Prostate gland (tissue), 2 donors: ENCODE measurements around the gene TEX38. TPM values are rescaled to one million over a fixed set of nuclear protein-coding genes. Genes with fewer than 3 reads are reported as not detected.
A peak's percentile ranks its signal among the peaks of the same experiment; 100 is the strongest.

Source experiments
- DNase-seq: peaks from one replicate; pipeline ENCODE4 v3.0.0-alpha.2; 2019; ENCODE audit warnings: low spot score
- H3K27ac ChIP-seq, 2 donors: fragments of 200-600 bp; sonication (generic); 2 replicates each; pipeline ENCODE4 v1.5.1; 2017 to 2019
- H3K27me3 ChIP-seq: fragments of 200-600 bp; sonication (generic); replicated peaks from 2 replicates; pipeline ENCODE4 v1.5.1; 2019; ENCODE audit not compliant: insufficient read depth
- H3K36me3 ChIP-seq, 2 donors: fragments of 200-600 bp; sonication (generic); 1 replicate in 1 of 2; 2 replicates in 1 of 2; pipeline versions ENCODE4 v1.5.1 to v1.8.1; 2017 to 2019
- H3K4me1 ChIP-seq: fragments of 200-600 bp; sonication (generic); replicated peaks from 2 replicates; pipeline ENCODE4 v1.5.1; 2019
- H3K4me3 ChIP-seq, 2 donors: fragments of 200-600 bp; sonication (generic); 2 replicates each; pipeline ENCODE4 v1.5.1; 2017 to 2019
- H3K9me3 ChIP-seq: fragments of 200-600 bp; sonication (generic); 2 replicates; pipeline ENCODE4 v1.5.1; 2017
- POLR2A ChIP-seq: fragments of 450-650 bp; IDR thresholded peaks from one replicate; pipeline ENCODE4 v1.6.1; 2016; ENCODE audit warnings: antibody characterized with exemption, mild to moderate bottlenecking
- POLR2AphosphoS5 ChIP-seq: sonication (generic); formaldehyde crosslinking; IDR thresholded peaks from one replicate; pipeline ENCODE4 v1.6.1; 2017; ENCODE audit warnings: antibody characterized with exemption
- WGBS: methylation state at CpG from one replicate; pipeline ENCODE4 v1.1.5; 2018; 5-methylcytosine and 5-hydroxymethylcytosine counted together
- intact Hi-C: fragments of 100-400 bp; cut with DNase I; formaldehyde crosslinking; loops from one replicate; pipeline ENCODE4 v1.14.2; 2022
- total RNA-seq, 2 donors: library from RNA; depleted of rRNA; stranded (reverse); fragments of >200 nt; gene quantifications; one replicate each; pipeline ENCODE4 v1.1.0, GENCODE V29; 2016
- TF ChIP-seq, protein P1 (sequence below), 4 experiments: fragments of 200-600 bp in 2 of 4; fragments of 450-650 bp in 2 of 4; sonication (generic) in 2 of 4; IDR thresholded peaks; 1 replicate in 3 of 4; 2 replicates in 1 of 4; pipeline ENCODE4 v1.5.1; 2016 to 2019; ENCODE audit warnings: antibody characterized with exemption in 4 of 4, mild to moderate bottlenecking in 2 of 4, moderate library complexity in 2 of 4

The TEX38 gene
- total RNA-seq, 2 donors from 2014 or later: 30.6 TPM; not detected in 1

GRCh38 chr1:46681333-46682034, 9.8 kb downstream of the TEX38 start:
- TF ChIP-seq POLR2AphosphoS5 (peak; percentile 53), POLR2A (no peak)
- intact Hi-C loops: no loop called here
- H3K9me3 ChIP-seq: no peaks in the 10 kb centered on the region
- H3K4me1 ChIP-seq: peaks cover 2% of the 10 kb centered on the region
- WGBS: 50% methylated on average over 1 of the region's 1 CpG
- H3K4me3 ChIP-seq: no peak overlapping the region
- DNase-seq: no peak
- H3K36me3 ChIP-seq: no peaks in the 10 kb centered on the region
- no peak overlapping the region for H3K27ac ChIP-seq
- no peaks in the 10 kb centered on the region for H3K27me3 ChIP-seq

DNA sequence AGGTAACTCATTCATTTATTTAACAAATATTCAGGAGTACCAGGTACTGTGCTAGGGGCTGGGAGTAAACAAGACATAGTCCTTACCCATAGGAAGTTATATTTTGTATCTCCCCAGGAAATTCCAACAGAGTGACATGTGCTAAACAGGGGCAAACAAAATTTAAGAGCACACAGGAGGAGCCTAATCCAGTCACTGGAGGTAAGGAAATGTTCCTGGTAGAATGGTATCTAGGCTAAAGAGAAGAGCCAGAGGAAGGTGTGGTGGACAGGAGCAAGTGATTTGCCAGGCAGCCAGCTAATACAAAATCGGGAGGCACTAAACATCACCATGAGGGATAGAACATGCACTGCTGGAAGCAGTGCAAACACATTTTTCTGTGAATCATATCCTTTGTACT, 10.4 kb downstream of the TEX38 start:
- Histone ChIP-seq H3K4me1 (peaks cover 7% of the 10 kb centered on the region), H3K27ac (no peak overlapping the region), H3K27me3 (no peaks in the 10 kb centered on the region), H3K36me3 (no peaks in the 10 kb centered on the region), H3K9me3 (no peaks in the 10 kb centered on the region), H3K4me3 (no peak overlapping the region)
- intact Hi-C loops: no loop called here
- TF ChIP-seq POLR2A (no peak), POLR2AphosphoS5 (no peak)
- TF ChIP-seq, protein P1, sequence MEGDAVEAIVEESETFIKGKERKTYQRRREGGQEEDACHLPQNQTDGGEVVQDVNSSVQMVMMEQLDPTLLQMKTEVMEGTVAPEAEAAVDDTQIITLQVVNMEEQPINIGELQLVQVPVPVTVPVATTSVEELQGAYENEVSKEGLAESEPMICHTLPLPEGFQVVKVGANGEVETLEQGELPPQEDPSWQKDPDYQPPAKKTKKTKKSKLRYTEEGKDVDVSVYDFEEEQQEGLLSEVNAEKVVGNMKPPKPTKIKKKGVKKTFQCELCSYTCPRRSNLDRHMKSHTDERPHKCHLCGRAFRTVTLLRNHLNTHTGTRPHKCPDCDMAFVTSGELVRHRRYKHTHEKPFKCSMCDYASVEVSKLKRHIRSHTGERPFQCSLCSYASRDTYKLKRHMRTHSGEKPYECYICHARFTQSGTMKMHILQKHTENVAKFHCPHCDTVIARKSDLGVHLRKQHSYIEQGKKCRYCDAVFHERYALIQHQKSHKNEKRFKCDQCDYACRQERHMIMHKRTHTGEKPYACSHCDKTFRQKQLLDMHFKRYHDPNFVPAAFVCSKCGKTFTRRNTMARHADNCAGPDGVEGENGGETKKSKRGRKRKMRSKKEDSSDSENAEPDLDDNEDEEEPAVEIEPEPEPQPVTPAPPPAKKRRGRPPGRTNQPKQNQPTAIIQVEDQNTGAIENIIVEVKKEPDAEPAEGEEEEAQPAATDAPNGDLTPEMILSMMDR (IDR thresholded peaks at IDR 0.05): no peak
- 38% methylated on average over 1 of the region's 1 CpG for WGBS
- no peak for DNase-seq

DNA sequence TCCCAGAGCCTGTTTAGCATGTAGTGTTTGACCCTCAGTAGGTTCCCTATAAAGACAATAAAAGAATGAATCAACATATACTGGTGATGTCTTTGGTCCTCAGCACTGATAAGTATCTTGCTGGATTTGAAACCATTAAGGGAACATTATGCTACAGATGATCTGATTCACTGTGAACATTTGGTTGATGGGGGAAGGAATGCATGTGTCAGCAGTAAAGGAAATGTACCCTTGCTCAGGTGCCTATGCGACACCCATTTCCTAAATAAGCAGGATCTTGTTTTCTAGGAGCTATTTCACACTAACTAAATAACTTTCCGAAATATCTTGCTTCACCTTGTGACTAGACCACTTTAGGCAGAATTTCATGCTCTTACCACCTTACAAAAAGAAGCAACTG, 13.0 kb downstream of the TEX38 start:
- no peak for DNase-seq
- 95% methylated on average over 2 of the region's 2 CpGs for WGBS
- TF ChIP-seq, protein P1 (IDR thresholded peaks at IDR 0.05): no peak
- TF ChIP-seq POLR2A (no peak), POLR2AphosphoS5 (no peak)
- Histone ChIP-seq H3K4me3 (no peak overlapping the region), H3K4me1 (peaks cover 15% of the 10 kb centered on the region), H3K27me3 (no peaks in the 10 kb centered on the region), H3K27ac (no peak overlapping the region), H3K36me3 (no peaks in the 10 kb centered on the region), H3K9me3 (no peaks in the 10 kb centered on the region)
- intact Hi-C loops: no loop called here

DNA sequence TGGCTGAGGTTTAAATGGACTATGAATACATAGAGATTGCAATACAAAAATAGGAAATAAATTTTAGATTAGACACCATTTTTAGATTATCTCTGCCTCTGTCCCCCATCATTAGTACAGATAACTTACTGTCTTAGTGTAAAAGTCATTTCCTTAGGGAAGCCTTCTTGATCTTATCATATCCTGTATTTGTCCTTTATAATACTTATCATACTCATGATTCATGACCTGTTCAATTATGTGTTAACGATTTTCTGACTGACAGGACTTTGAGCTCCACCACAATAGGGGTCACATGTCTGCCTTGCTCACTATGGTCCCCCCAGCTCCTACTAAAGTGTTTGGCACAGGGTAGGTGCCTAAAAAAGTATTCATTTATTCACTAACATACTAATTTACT, 14.6 kb downstream of the TEX38 start:
- intact Hi-C loops: no loop called here
- Histone ChIP-seq H3K27ac (no peak overlapping the region), H3K27me3 (no peaks in the 10 kb centered on the region), H3K4me3 (no peak overlapping the region), H3K36me3 (no peaks in the 10 kb centered on the region), H3K9me3 (no peaks in the 10 kb centered on the region), H3K4me1 (peaks cover 15% of the 10 kb centered on the region)
- 35% methylated on average over 1 of the region's 1 CpG for WGBS
- no peak for DNase-seq
- TF ChIP-seq POLR2AphosphoS5: no peak
- TF ChIP-seq, protein P1 (IDR thresholded peaks at IDR 0.05): no peak
- no peak for TF ChIP-seq POLR2A

DNA sequence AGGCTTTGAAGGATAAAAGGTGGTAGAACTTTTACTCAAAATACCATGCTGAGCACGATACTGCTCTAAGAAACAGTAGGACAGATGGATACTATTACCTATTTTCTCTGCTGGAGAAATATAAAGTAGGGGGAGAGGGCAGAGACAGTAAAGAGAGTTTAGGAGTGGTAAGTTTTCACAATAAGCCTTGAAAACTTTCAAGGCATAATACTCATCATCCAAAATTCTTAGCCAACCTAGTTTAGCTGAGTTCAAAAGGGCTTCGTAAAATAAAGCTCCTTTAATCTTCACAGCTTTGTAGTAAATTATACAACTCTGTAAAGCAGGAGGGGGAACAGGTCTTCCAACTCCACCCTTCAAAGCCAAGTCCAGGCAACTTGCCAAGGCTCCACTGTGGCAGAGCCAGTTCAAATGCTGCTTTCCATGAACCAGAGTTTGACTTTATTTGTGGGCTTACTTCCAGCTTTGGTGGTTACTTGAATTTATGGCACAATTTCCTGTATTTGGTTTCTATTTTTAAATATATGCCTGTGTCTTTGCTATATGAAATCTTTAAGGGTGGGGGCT, 15.5 kb downstream of the TEX38 start:
- Histone ChIP-seq H3K4me1 (peaks cover 13% of the 10 kb centered on the region), H3K4me3 (no peak overlapping the region), H3K27me3 (no peaks in the 10 kb centered on the region), H3K9me3 (no peaks in the 10 kb centered on the region), H3K27ac (peak overlapping the region in 1 of 2 donors; percentile 6), H3K36me3 (no peaks in the 10 kb centered on the region)
- no peak for TF ChIP-seq POLR2A
- TF ChIP-seq, protein P1 (IDR thresholded peaks at IDR 0.05): no peak
- peak; percentile 86 for TF ChIP-seq POLR2AphosphoS5
- 19% methylated on average over 2 of the region's 2 CpGs for WGBS
- intact Hi-C loops: no loop called here
- DNase-seq: peak; percentile 93
